ENCODE data around the gene GIT1. TPM values are rescaled to one million over a fixed set of nuclear protein-coding genes. Genes with fewer than 3 reads are reported as not detected.

Gene GIT1
- total RNA-seq, 1 donor from 2014 or later: 28.5 TPM

DNA sequence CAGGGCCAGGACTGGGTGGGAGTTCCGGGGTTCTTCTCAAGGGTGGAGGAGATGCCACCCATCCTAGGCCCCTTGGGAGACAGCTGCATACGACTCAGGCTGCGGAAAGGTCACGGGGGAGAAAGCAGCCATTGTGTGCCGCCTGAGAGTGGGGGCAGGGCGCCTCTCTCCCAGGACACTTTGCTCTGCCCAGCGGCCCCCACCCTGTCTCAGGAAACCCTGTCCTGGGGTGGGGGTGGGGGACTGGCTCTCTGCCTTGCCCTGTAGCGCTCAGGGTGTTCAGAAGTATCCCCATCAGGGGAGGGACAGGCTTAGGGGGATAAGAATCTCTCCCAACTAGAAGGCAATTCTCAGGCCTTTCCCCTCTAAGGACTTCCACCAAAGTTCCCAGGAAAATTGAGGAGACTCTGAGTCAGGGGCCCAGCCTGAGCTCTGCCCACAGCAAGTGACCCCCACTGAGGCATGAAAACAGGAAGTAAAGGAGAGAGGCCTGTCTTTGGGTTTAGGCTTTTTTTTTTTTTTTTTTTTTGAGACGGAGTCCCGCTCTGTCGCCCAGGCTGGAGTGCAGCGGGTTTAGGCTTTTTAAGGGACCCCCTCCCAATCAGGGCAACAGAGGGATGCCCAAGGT, 4.9 kb downstream of the GIT1 start:
- peak; percentile 4 for ATAC-seq (ENCODE audit: poor library complexity)
- intact Hi-C loops (cut with DNase I): no loop called here
- DNase-seq: no peak

DNA sequence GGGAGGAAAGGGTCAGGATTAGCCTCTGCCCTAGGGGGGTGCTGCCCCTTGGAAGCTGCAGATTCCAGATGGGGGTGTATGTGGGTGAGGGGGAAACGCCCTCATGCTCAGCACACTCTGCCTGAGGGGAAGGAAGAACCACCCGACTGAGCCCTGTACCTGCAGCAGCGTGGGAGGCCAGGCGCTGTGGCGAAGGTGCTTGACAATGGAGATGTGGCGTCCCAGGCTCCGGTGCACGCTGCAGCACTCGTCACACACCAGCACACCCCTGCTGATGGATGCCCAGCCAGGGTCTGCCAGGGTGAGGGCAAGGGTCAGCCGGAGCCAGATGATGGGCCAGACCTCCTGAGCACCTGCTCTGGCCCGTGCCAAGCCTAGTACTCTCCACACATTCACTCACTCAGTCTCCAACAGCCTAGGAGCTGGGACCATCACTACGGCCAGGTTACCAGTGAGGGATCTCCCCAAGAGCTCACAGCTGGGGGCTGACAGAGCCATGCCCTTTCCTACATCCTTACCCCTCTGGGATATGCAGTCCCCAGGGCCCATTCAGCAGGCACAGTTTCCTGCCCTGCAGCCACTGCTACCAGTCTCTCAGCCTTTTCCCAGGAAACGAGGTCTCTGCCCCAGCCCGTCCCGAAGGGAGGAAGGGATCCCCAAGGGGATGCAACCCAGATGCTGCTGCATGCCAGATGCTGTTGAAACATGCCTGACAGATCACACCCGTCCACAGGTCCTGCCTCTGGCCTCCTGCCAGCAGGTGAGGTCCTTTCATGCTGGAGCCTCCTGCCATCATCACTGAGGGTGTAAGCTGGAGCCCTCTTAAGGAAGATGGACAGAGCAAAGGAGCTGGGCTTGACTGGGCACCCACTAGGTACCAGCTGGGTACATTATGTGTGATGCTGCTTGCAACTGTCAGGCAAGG, 5.9 kb downstream of the GIT1 start:
- ATAC-seq (ENCODE audit: poor library complexity) (no peak), DNase-seq (no peak)

DNA sequence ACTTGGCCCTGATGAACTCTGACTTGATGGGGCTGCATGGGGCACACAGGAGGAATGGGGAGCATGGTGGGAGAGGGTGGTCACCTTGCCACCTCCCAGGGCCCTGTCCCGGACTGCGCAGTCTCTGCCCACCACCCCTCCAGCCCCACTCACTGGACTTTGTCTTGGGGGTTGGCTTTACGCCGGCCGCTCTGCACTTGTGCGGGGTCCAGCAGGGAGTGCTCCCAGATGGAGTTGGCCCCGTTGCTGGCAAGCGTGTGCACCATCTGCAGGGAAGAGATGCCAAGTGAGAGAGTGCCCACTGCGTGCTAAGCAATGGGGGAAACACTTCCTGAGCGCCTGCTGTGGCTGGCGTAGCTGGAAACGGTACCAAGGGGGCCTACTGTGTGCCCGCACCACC, 6.7 kb downstream of the GIT1 start:
- intact Hi-C loops (cut with DNase I): no loop called here
- ATAC-seq (ENCODE audit: poor library complexity): no peak
- DNase-seq: no peak

More for the DNA sequence above, 5.9 kb downstream of the GIT1 start:
- intact Hi-C loops (cut with DNase I): no loop called here

DNA sequence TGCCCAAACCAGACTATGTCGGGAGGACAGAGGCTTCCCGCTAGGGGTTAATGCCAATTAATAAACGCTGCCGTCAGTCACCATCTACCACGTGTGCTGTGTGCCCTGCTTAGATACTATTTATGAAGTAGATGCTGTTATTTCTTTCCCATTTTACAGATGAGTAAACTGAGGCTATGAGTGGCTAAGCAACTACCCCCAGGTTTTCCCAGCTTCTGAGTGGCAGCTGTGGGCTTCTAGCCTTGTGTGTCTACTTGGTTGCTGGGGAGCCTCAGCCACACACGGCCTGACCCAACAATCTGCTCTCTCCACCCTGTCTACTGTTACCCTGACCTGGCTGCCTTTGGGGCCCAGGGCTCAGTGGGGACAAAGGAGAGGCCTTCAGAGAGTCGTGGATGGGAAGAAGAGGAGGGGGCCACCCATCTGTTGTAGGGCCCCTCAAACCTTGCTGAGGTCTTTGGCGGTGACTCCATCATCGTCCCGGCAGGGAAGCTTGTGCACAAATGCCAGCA, 7.1 kb downstream of the GIT1 start:
- ATAC-seq (ENCODE audit: poor library complexity) (no peak), DNase-seq (peak; percentile 14)
- intact Hi-C loops (cut with DNase I): no loop called here

DNA sequence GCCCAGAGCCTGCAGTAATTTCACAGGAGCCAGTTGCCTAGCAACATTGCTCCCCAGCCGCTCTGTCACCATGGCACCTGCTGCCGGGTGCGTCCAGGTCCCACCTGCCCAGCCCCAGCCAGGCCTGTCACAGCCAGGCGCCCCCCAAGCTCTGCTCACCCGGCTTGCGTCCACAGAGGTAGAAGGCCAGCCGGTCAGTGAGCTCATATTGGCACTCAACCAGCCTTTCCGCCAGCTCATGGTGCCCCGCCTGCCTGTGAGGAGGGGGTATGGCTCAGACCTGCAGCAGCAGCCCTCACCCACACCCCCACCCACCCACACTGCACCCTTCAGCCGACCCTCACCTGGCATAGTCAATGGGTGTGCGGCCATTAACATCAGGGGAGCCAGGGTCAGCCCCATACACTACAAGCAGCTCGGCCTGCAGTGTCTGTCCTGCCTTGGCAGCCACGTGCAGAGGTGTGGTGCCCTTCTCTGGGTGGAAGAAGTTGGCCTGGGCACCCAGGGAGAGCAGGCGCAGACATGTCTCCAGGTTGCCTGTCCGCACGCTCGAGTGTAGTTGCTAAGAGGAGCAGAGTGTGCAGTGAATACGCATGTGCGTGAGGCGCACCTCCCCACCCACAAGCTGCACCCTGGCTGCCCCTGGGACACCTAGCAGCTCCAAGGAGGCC, 7.7 kb downstream of the GIT1 start:
- intact Hi-C loops (cut with DNase I): no loop called here
- DNase-seq (peak; percentile 40), ATAC-seq (ENCODE audit: poor library complexity) (no peak)

DNA sequence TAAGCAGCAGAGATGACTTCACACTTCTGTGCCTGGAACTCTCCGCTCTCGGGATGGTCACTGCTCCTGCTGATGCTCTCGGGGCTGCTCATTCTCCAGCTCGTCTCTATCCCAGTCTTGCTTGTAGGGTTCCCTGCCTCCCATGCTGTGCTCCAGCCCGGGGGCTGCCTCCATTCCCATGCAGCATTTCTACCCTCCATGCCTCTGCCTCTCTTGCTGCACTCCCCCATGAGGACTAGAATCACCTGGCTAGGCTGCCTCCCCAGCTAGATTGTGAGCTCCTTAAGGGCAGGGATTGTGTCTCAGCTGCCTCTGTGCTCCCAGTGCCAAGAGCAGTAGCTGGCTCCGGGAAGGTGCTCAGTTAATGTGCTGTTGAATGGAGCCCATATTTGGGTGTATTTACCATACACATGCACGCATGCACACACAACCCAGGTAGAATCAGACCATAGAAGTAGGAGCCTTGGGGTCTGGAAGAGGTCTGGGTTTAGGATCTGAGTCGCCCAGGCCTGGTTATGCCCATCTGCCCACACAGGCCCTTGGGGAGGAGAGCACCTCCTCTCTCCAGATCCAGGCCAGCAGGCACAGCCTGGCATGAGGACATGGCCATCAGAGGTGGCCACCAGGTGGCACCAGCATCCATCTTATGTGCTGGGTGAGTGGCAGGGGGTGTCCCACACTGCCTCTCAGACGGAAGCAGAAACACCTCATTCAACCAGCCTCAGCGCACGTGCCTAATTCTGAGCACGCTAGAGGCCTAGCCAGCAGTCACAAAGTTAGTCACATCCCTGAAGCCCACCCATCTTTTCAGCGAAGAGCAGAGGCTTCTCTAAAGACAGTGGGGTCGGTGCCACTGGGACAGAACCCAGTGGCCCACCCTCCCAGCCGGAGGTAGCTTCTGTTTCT, 9.3 kb downstream of the GIT1 start:
- ATAC-seq (ENCODE audit: poor library complexity): peak; percentile 87
- intact Hi-C loops (cut with DNase I): no loop called here
- DNase-seq: peak; percentile 91

DNA sequence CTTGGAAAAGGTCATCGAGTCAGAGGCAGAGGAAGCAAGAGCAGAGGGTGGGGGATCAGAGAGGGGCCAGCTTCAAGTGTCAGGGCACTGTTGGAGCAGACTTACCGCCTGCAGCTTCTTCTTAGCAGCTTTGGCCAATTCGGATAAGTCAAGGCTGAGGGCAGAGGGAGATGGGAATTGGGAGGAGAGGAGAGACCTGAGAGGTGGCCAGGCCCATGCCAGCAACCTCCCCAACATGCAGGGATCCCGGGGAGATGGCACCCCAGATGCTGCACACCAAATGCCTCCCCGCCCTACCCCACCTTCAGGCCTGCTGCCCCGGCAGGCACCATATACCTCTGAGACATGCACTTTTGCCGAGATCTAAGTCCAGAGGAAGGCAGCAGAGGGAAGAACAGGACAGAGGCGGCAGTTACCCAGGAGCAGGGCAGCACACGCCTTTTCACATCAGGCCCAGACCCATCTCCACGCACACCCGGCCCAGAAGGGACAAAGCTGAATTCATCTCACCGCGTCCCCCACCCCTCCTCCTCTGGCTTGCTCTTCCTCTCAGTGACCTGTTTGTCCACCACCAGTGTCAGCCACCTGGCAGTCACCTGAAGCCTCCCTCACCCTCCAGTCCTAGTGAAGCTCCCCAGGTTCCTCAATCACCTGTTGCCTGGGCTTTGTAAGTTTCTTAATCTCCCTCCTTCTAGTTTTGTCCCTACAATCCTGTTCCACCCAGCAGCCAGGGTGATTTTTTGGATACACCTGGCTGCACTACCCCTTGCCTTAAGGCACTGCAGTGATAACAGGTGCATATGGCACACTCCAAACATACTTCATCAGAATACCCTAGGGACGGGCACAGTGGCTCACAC, 10.6 kb downstream of the GIT1 start:
- no peak for DNase-seq
- no peak for ATAC-seq (ENCODE audit: poor library complexity)
- intact Hi-C loops (cut with DNase I): no loop called here

DNA sequence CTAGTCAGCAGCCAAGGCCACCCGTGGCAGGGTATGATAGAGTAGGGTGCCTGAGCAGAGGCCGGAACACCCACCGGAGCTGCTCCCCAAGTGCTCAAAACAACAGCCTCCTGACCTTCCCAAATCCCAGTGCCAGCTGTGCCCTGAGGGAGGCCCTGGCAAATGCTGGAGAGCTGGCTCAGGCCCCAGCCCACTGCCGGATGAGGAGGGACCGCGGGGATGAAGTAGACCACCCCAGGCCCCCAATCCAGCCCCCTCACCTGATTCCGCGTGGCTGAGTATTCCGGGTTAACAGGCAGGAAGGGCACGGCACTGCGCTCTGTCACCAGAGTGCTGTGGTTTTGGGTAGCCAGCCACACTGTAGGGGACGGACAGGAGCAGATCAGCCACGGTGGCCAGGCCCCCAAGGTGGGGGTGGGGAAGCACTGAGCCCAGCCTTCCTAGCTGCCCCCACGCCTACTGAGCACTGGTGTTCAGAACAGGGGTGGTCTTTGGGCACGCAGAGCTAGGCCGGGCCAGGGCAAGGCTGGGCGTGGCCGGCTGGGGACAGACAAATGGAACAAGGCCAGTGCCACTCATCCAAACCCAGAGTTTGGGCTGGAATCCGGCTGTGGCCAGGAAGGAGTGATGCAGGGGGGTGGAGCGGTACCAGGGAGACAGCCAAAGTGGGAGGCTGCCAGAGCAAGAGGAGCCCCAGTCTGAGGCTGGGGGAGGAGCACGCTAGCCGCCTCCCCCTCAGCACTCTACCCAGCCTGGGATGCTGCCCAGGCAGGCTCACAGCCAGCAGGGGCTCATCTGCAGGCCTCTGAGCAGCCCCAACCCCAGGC, 11.8 kb downstream of the GIT1 start:
- no peak for ATAC-seq (ENCODE audit: poor library complexity)
- peak; percentile 59 for DNase-seq
- intact Hi-C loops (cut with DNase I): no loop called here

DNA sequence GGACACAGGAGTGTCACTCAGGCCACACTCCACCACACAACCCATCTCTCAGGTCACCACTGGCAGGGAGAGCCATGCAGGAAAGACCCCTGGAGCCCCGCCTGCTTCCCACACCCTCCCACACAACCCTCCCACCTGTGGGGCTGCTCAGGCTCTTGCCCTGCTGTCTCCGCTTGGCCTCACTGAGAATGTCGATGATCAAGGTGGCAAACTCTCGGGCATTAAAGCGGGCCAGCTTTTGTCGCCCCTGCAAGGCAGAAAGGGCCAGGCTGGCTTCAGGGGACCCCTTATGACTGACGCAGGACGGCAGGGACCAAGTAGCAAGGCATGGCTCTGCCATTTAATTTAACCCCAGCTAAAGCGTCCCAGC, 12.5 kb downstream of the GIT1 start:
- intact Hi-C loops (cut with DNase I): no loop called here
- ATAC-seq (ENCODE audit: poor library complexity) (no peak), DNase-seq (no peak)

DNA sequence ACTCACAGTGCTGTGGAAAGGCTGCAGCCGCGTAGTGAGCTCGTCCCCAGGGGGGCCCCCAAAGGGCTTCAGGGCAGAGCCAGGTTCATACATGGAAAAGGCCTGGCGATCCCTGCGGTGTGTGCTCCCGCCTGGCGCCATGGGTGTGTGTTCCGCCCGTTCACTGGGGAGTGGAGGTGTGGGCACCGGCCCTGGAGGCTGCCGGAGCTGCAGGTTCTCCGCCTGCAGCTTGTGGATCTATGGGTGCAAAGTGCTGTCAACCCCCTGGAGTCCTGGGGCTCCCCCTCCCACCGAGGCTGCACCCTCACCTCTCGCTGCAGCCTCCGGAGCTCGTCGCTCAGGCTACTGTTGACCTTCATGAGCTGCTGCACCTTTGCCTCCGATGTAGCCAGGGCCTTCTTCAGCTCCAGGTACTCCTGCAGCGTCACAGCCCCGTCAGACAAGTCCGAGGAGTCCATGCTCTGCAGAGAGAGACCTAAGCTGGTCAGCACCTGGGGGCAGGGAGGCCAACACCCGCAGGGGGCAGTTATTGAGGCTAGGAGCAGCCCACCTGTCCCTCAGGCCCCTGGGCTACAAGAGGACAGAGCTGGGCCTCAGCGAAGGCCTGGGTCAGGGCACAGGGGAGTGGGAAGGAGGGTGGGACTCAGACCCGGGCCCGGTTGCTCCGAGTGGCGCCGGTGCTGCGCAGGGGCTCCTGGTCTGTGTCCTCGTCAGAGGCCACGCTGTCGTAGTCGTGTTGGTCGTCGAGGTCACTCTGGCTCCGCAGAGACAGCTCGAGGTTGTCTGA, 13.0 kb downstream of the GIT1 start:
- DNase-seq: no peak
- ATAC-seq (ENCODE audit: poor library complexity): no peak
- intact Hi-C loops (cut with DNase I): no loop called here

DNA sequence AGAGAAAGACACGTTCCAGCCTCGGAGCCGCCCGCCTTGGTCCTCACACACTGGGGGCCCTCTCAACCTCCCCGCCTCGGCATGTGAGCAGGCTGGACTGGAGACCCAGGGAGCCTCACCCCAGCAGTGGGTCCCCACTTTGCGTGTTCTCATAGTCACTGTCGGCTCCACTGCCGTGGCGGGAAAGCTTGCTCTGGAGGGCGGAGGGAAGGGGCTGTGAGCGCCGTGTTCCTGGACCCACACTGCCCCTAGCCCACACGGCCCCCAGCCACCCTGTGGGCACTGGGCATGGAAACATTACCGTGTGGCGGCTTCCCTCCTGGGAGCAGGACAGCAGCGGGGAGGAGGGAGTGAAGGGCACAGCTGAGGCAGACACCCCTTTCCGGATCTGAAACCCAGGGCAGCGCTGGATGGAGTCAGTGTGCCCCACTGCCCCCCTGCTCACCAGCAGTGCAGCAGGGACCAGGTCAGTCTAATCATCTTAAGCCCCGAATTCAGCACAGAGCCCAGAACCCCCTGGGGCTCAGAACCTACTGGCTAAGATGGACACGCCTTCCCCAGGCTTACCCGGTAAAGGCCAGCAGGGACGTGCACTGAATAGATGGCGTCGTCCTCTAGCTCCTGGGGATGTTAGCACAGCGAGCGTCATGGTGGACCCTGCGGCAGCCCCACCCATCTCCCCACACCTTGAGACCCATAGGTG, 13.8 kb downstream of the GIT1 start:
- DNase-seq (no peak), ATAC-seq (ENCODE audit: poor library complexity) (no peak)
- intact Hi-C loops (cut with DNase I): no loop called here

DNA sequence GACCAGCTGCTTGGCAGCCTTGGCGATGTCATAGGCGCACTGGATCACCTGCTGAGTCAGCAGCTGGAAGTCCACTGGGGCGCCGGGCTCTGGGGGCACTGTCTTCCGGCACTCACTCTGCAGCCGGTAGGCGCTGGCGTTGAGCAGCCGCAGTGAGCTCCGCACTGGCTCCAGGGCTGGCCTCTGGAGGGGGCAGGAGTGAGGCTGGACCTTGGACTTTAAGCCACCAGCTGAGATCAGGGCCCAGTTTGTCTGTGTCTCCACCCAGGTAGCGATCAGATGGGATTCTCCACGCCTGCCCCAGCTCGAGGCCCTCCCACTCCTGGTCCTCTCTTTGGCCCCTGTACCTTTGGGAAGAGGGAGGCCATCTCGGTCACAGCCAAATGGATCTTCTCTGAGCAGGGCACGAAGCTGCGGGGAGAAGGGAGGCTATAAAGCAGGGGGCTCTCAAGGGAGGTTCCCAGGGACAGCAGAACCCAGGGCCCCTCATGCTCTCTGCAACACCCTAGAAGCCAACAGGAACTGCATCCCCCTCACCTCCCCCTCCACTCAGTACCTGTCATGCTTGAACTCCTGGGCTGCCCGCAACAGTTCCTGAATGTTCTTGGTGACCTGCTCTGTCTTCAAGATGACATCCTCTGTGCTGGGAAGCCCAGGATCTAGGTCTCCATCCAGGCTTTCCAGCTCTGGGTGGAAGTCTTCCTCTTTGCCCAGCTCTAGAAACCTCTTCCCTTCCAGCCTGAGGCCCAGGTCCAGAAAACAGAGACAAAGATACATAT, 14.5 kb downstream of the GIT1 start:
- no peak for ATAC-seq (ENCODE audit: poor library complexity)
- intact Hi-C loops (cut with DNase I): no loop called here
- DNase-seq: no peak

DNA sequence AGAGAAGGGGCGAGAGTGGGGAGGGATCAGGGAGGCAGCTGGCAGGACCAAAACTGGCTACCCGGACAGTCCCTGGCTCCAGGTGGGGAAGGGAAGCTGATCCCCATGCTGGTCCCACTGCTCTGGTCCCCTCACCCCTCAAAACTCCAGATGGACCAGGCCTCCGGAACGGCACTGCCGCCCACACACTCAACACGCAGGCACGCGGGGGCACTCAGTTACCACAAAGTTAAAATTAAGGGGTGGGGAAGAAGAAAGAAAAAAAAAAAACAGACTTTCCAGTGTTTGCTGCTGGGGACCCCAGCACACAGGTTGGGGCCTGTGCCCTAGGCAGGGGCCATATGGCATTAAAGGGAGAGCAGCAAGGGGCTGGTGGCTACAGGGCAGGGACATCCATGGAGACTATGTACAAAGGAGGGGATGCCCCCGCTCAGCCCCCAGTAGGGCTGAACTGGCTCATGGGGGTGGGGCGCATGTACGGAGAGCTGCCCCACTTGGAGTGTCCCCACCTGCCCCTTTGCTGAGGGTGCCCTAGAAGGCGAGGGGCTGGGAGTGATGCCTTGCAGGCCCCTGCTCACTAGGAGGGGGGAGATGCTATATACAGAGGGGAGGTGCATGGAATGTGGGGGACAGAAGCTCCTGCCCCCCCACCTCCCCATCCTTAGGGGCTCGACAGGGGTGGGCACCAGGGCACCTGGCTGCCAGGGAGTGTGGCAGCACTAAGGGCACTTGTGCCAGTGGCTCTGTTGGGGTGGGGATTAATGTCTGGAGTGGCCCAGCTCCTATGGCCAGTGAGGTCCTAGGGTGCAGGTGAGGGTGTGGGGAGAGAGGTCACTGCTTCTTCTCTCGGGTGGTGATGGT, 15.3 kb downstream of the GIT1 start:
- ATAC-seq (ENCODE audit: poor library complexity): no peak
- no peak for DNase-seq
- intact Hi-C loops (cut with DNase I): no loop called here

DNA sequence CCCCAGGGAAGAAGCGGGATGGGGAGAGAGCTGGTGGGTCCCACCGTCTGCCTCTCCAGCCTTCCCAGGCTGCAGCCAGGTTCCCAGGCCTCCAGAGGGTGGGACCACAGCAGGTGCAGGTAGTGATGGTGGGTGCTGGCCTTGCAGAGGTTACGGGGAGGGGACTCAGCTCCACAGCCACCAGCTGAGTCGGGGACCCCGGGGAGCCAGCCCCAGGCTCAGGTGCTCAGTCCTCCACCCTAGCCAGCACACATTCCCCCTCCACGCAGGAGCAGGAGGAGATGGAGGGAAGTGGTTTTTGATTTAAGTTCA, 15.9 kb downstream of the GIT1 start:
- ATAC-seq (ENCODE audit: poor library complexity) (no peak), DNase-seq (no peak)
- intact Hi-C loops (cut with DNase I): no loop called here

Measured in Right ventricle myocardium superior (tissue), 1 donor.